Kidney (tissue), 14 donors: ENCODE data around the gene NGF. TPM values are rescaled to one million over a fixed set of nuclear protein-coding genes. Genes with fewer than 3 reads are reported as not detected.

Source experiments
- DNase-seq, 5 donors: peaks; one replicate each; pipeline ENCODE4 v3.0.0-alpha.2; 2013 to 2020
- FAIRE-seq: peaks from 2 replicates; lab custom pipeline; 2012; peaks lifted over from hg19 to GRCh38; lab: Jason Lieb, UNC
- H3K27ac ChIP-seq, 2 donors: one replicate each; pipeline ENCODE4 v1.7.0; 2013; ENCODE audit warnings: low read depth in 2 of 2, low read length in 2 of 2, inconsistent platforms in 1 of 2
- H3K27me3 ChIP-seq: one replicate; pipeline ENCODE4 v1.7.1; 2013; ENCODE audit warnings: low read length, inconsistent platforms; ENCODE audit not compliant: control insufficient read depth, insufficient read depth
- H3K36me3 ChIP-seq, 3 donors: one replicate each; pipeline versions ENCODE4 v1.7.0 to v1.7.1; 2013; ENCODE audit warnings: low read length in 3 of 3, control low read depth in 1 of 3, inconsistent platforms in 1 of 3; ENCODE audit not compliant: insufficient read depth in 3 of 3, control insufficient read depth in 2 of 3
- H3K4me1 ChIP-seq, 3 donors: one replicate each; pipeline versions ENCODE4 v1.7.0 to v1.7.1; 2013; ENCODE audit warnings: low read length in 3 of 3, inconsistent platforms in 1 of 3, low read depth in 1 of 3; ENCODE audit not compliant: control insufficient read depth in 2 of 3, insufficient read depth in 2 of 3
- H3K4me3 ChIP-seq, 3 donors: one replicate each; pipeline versions ENCODE4 v1.7.0 to v1.8.1; 2013; ENCODE audit warnings: low read length in 3 of 3, control low read depth in 1 of 3, inconsistent platforms in 1 of 3
- H3K9ac ChIP-seq, 3 donors: one replicate each; pipeline versions ENCODE4 v1.7.0 to v1.7.1; 2013; ENCODE audit warnings: low read length in 3 of 3, control low read depth in 1 of 3, inconsistent platforms in 1 of 3
- H3K9me3 ChIP-seq, 3 donors: one replicate each; pipeline versions ENCODE4 v1.7.0 to v1.7.1; 2013; ENCODE audit warnings: low read length in 3 of 3, control low read depth in 1 of 3, inconsistent platforms in 1 of 3; ENCODE audit not compliant: control insufficient read depth in 2 of 3, insufficient read depth in 1 of 3
- CTCF ChIP-seq: IDR thresholded peaks from 3 replicates; pipeline ENCODE4 v1.5.1; 2012; ENCODE audit warnings: mild to moderate bottlenecking, moderate library complexity, borderline replicate concordance; ENCODE audit not compliant: insufficient read depth; ENCODE audit errors: extremely low read depth
- intact Hi-C: fragments of 100-400 bp; cut with DNase I; formaldehyde crosslinking; loops from one replicate; pipeline ENCODE4 v1.11.1; 2022
- polyA plus RNA-seq: library from polyadenylated mRNA; stranded (reverse); fragments of 350-450 nt; fragmentation: Illumina TruSeq; extraction: RNeasy Lipid Tissue Mini Kit (QIAGEN cat#74804); gene quantifications from one replicate; pipeline ENCODE4 v1.2.3, GENCODE V29; 2014; ENCODE audit warnings: low read depth, low replicate concordance; ENCODE audit not compliant: insufficient read depth
- total RNA-seq: library from RNA; stranded (reverse); fragmentation: NEBNext Ultra II Directional; extraction: Animal tissue kit (Norgen Biotek cat#: 25700); gene quantifications from one replicate; pipeline ENCODE4 v1.2.1, GENCODE V29; 2021
- donor health status: control.
- donor health status: control.
- donor health status: control.
- donor health status: control.
- donor health status: control.
- donor health status: DM: yes; HTN: yes; CAD: no.
- donor health status: Normal renal cell carcinoma (clear cell type).

The NGF gene
- total and polyA plus RNA-seq, 2 donors from 2014 or later: 1.2 to 6.0 TPM

GRCh38 chr1:115301438-115302020 lies 36.5 kb downstream of the NGF start:
- Histone ChIP-seq H3K4me3 (no peak overlapping the region), H3K36me3 (no peaks in the 10 kb centered on the region), H3K27ac (no peak overlapping the region), H3K4me1 (peaks cover 0 to 2% (median 0%) of the 10 kb centered on the region in 3 donors), H3K9ac (no peak overlapping the region), H3K27me3 (no peaks in the 10 kb centered on the region), H3K9me3 (no peaks in the 10 kb centered on the region)
- TF ChIP-seq CTCF: no peak
- DNase-seq: no peak
- intact Hi-C loops: no loop called here
- no peak for FAIRE-seq

GRCh38 chr1:115300087-115300876 lies 37.8 kb downstream of the NGF start:
- H3K4me1 ChIP-seq: peaks cover 0 to 2% (median 0%) of the 10 kb centered on the region in 3 donors
- no peak overlapping the region for H3K9ac ChIP-seq
- intact Hi-C loops: no loop called here
- H3K4me3 ChIP-seq: no peak overlapping the region
- H3K36me3 ChIP-seq: no peaks in the 10 kb centered on the region
- no peaks in the 10 kb centered on the region for H3K9me3 ChIP-seq
- FAIRE-seq: no peak
- H3K27ac ChIP-seq: no peak overlapping the region
- DNase-seq: peak in 2 of 5 donors; percentile 43 to 46
- no peaks in the 10 kb centered on the region for H3K27me3 ChIP-seq
- TF ChIP-seq CTCF: no peak

GRCh38 chr1:115299266-115299665 lies 38.8 kb downstream of the NGF start:
- FAIRE-seq: no peak
- no peak for TF ChIP-seq CTCF
- no peak overlapping the region for H3K4me3 ChIP-seq
- H3K27me3 ChIP-seq: no peaks in the 10 kb centered on the region
- no peak for DNase-seq
- no peak overlapping the region for H3K9ac ChIP-seq
- no peaks in the 10 kb centered on the region for H3K9me3 ChIP-seq
- no peaks in the 10 kb centered on the region for H3K36me3 ChIP-seq
- H3K4me1 ChIP-seq: peaks cover 0 to 2% (median 0%) of the 10 kb centered on the region in 3 donors
- H3K27ac ChIP-seq: no peak overlapping the region
- intact Hi-C loops: no loop called here
